ENCODE data around the gene FAM221B.

The FAM221B gene

GRCh38 chr9:35829764-35830096, 1.2 kb upstream of the FAM221B start:
- TF ChIP-seq ZNF274 (IDR thresholded peaks at IDR 0.05; ENCODE audit: low read depth, low read length): no peak
- TF ChIP-seq SUZ12 (IDR thresholded peaks at IDR 0.05; ENCODE audit: extremely low read depth, insufficient read depth, insufficient read length): no peak
- TF ChIP-seq YY1 (IDR thresholded peaks at IDR 0.05; ENCODE audit: insufficient read depth, insufficient read length): no peak
- H3K9ac ChIP-seq (ENCODE audit: insufficient read length, low read depth): peak overlapping the region; percentile 69
- no peaks in the 10 kb centered on the region for H3K4me1 ChIP-seq (ENCODE audit: insufficient read depth, insufficient read length)

GRCh38 chr9:35829084-35829763, 692 bp upstream of the FAM221B start, which contains the start of gene TMEM8B:
Gene TMEM8B, plus strand, starts transcription at chr9:35829228. Its CDS starts 220 bp downstream, at chr9:35829448.
- Histone ChIP-seq H3K36me3 (ENCODE audit: insufficient read depth, insufficient read length, low read length) (no peaks in the 10 kb centered on the region), H3K9me3 (ENCODE audit: insufficient read depth, low read length) (no peaks in the 10 kb centered on the region), H3K27me3 (ENCODE audit: insufficient read depth, insufficient read length) (no peaks in the 10 kb centered on the region), H3K9ac (ENCODE audit: insufficient read length, low read depth) (peak within 1 kb of the TSS; percentile 74), H3K4me1 (ENCODE audit: insufficient read depth, insufficient read length) (no peaks in the 10 kb centered on the region), H3K4me3 (ENCODE audit: insufficient read length, low read depth) (peak within 1 kb of the TSS; percentile 52)
- DNase-seq (ENCODE audit: low read depth, low spot score): peak; percentile 93
- no peak for TF ChIP-seq YY1 (IDR thresholded peaks at IDR 0.05; ENCODE audit: insufficient read depth, insufficient read length)
- TF ChIP-seq SUZ12 (IDR thresholded peaks at IDR 0.05; ENCODE audit: extremely low read depth, insufficient read depth, insufficient read length): no peak
- TF ChIP-seq ZNF274 (IDR thresholded peaks at IDR 0.05; ENCODE audit: low read depth, low read length): no peak

More at GRCh38 chr9:35829764-35830096, 1.2 kb upstream of the FAM221B start:
- H3K9me3 ChIP-seq (ENCODE audit: insufficient read depth, low read length): no peaks in the 10 kb centered on the region
- H3K36me3 ChIP-seq (ENCODE audit: insufficient read depth, insufficient read length, low read length): no peaks in the 10 kb centered on the region
- H3K27me3 ChIP-seq (ENCODE audit: insufficient read depth, insufficient read length): no peaks in the 10 kb centered on the region
- no peak for DNase-seq (ENCODE audit: low read depth, low spot score)
- H3K4me3 ChIP-seq (ENCODE audit: insufficient read length, low read depth): peak overlapping the region; percentile 52

- Histone ChIP-seq H3K27me3 (ENCODE audit: insufficient read depth, insufficient read length) (no peaks in the 10 kb centered on the region), H3K4me1 (ENCODE audit: insufficient read depth, insufficient read length) (no peaks in the 10 kb centered on the region), H3K36me3 (ENCODE audit: insufficient read depth, insufficient read length, low read length) (no peaks in the 10 kb centered on the region), H3K9ac (ENCODE audit: insufficient read length, low read depth) (no peak overlapping the region), H3K9me3 (ENCODE audit: insufficient read depth, low read length) (no peaks in the 10 kb centered on the region), H3K4me3 (ENCODE audit: insufficient read length, low read depth) (no peak overlapping the region)
- DNase-seq (ENCODE audit: low read depth, low spot score): no peak
- TF ChIP-seq SUZ12 (IDR thresholded peaks at IDR 0.05; ENCODE audit: extremely low read depth, insufficient read depth, insufficient read length): no peak
- no peak for TF ChIP-seq ZNF274 (IDR thresholded peaks at IDR 0.05; ENCODE audit: low read depth, low read length)
- TF ChIP-seq YY1 (IDR thresholded peaks at IDR 0.05; ENCODE audit: insufficient read depth, insufficient read length): no peak
These were observed 1.0 kb downstream of the FAM221B start for GRCh38 chr9:35827486-35827885.

- Histone ChIP-seq H3K36me3 (ENCODE audit: insufficient read depth, insufficient read length, low read length) (no peaks in the 10 kb centered on the region), H3K4me1 (ENCODE audit: insufficient read depth, insufficient read length) (no peaks in the 10 kb centered on the region), H3K9me3 (ENCODE audit: insufficient read depth, low read length) (no peaks in the 10 kb centered on the region), H3K27me3 (ENCODE audit: insufficient read depth, insufficient read length) (no peaks in the 10 kb centered on the region), H3K9ac (ENCODE audit: insufficient read length, low read depth) (no peak overlapping the region), H3K4me3 (ENCODE audit: insufficient read length, low read depth) (no peak overlapping the region)
- TF ChIP-seq YY1 (IDR thresholded peaks at IDR 0.05; ENCODE audit: insufficient read depth, insufficient read length) (no peak), SUZ12 (IDR thresholded peaks at IDR 0.05; ENCODE audit: extremely low read depth, insufficient read depth, insufficient read length) (no peak), ZNF274 (IDR thresholded peaks at IDR 0.05; ENCODE audit: low read depth, low read length) (no peak)
- no peak for DNase-seq (ENCODE audit: low read depth, low spot score)
These were observed 2.3 kb downstream of the FAM221B start for GRCh38 chr9:35826071-35826701.

- TF ChIP-seq ZNF274 (IDR thresholded peaks at IDR 0.05; ENCODE audit: low read depth, low read length) (no peak), SUZ12 (IDR thresholded peaks at IDR 0.05; ENCODE audit: extremely low read depth, insufficient read depth, insufficient read length) (no peak), YY1 (IDR thresholded peaks at IDR 0.05; ENCODE audit: insufficient read depth, insufficient read length) (no peak)
- Histone ChIP-seq H3K4me3 (ENCODE audit: insufficient read length, low read depth) (no peak overlapping the region), H3K9ac (ENCODE audit: insufficient read length, low read depth) (no peak overlapping the region), H3K36me3 (ENCODE audit: insufficient read depth, insufficient read length, low read length) (no peaks in the 10 kb centered on the region), H3K27me3 (ENCODE audit: insufficient read depth, insufficient read length) (no peaks in the 10 kb centered on the region), H3K4me1 (ENCODE audit: insufficient read depth, insufficient read length) (no peaks in the 10 kb centered on the region), H3K9me3 (ENCODE audit: insufficient read depth, low read length) (no peaks in the 10 kb centered on the region)
- DNase-seq (ENCODE audit: low read depth, low spot score): no peak
These were observed 5.6 kb downstream of the FAM221B start for GRCh38 chr9:35822926-35823325.

GRCh38 chr9:35820076-35820475, 8.5 kb downstream of the FAM221B start:
- no peak for TF ChIP-seq SUZ12 (IDR thresholded peaks at IDR 0.05; ENCODE audit: extremely low read depth, insufficient read depth, insufficient read length)
- no peak for TF ChIP-seq YY1 (IDR thresholded peaks at IDR 0.05; ENCODE audit: insufficient read depth, insufficient read length)
- TF ChIP-seq ZNF274 (IDR thresholded peaks at IDR 0.05; ENCODE audit: low read depth, low read length): no peak
- DNase-seq (ENCODE audit: low read depth, low spot score): no peak

GRCh38 chr9:35818341-35818740, 10.2 kb downstream of the FAM221B start:
- Histone ChIP-seq H3K9ac (ENCODE audit: insufficient read length, low read depth) (no peak overlapping the region), H3K4me3 (ENCODE audit: insufficient read length, low read depth) (no peak overlapping the region), H3K9me3 (ENCODE audit: insufficient read depth, low read length) (no peaks in the 10 kb centered on the region), H3K36me3 (ENCODE audit: insufficient read depth, insufficient read length, low read length) (no peaks in the 10 kb centered on the region), H3K27me3 (ENCODE audit: insufficient read depth, insufficient read length) (no peaks in the 10 kb centered on the region), H3K4me1 (ENCODE audit: insufficient read depth, insufficient read length) (peaks cover 3% of the 10 kb centered on the region)
- TF ChIP-seq YY1 (IDR thresholded peaks at IDR 0.05; ENCODE audit: insufficient read depth, insufficient read length) (no peak), SUZ12 (IDR thresholded peaks at IDR 0.05; ENCODE audit: extremely low read depth, insufficient read depth, insufficient read length) (no peak)
- no peak for DNase-seq (ENCODE audit: low read depth, low spot score)

More at GRCh38 chr9:35820076-35820475, 8.5 kb downstream of the FAM221B start:
- H3K9ac ChIP-seq (ENCODE audit: insufficient read length, low read depth): no peak overlapping the region
- H3K4me3 ChIP-seq (ENCODE audit: insufficient read length, low read depth): no peak overlapping the region
- H3K27me3 ChIP-seq (ENCODE audit: insufficient read depth, insufficient read length): no peaks in the 10 kb centered on the region
- no peaks in the 10 kb centered on the region for H3K9me3 ChIP-seq (ENCODE audit: insufficient read depth, low read length)
- no peaks in the 10 kb centered on the region for H3K4me1 ChIP-seq (ENCODE audit: insufficient read depth, insufficient read length)
- no peaks in the 10 kb centered on the region for H3K36me3 ChIP-seq (ENCODE audit: insufficient read depth, insufficient read length, low read length)

All from NT2/D1 (cell line).